Femur (tissue), 1 donor: ENCODE measurements around the gene CAST.

Source experiments
- DNase-seq: peaks from one replicate; pipeline ENCODE4 v3.0.0-alpha.2; 2017

Gene CAST

GRCh38 chr5:96751203-96752169 is 89.3 kb downstream of the CAST start:
- no peak for DNase-seq

- DNase-seq, result no peak
These were observed 90.3 kb downstream of the CAST start for GRCh38 chr5:96752341-96753016.

GRCh38 chr5:96753017-96753397 is 90.8 kb downstream of the CAST start:
- DNase-seq, result no peak

- DNase-seq, result no peak
These were observed 91.7 kb downstream of the CAST start for GRCh38 chr5:96753848-96754247.

- no peak for DNase-seq
These were observed 93.7 kb downstream of the CAST start for GRCh38 chr5:96755851-96756250.

- DNase-seq, result no peak
These were observed 94.8 kb downstream of the CAST start for GRCh38 chr5:96756985-96757384.

GRCh38 chr5:96758621-96759020 is 96.4 kb downstream of the CAST start:
- DNase-seq, result no peak

- DNase-seq, result no peak
These were observed 99.4 kb downstream of the CAST start for GRCh38 chr5:96761618-96762017.

- no peak for DNase-seq
These were observed 100.8 kb downstream of the CAST start for GRCh38 chr5:96763026-96763425.

- no peak for DNase-seq
These were observed 102.9 kb downstream of the CAST start for GRCh38 chr5:96765043-96765442.

- no peak for DNase-seq
These were observed 106.6 kb downstream of the CAST start for GRCh38 chr5:96768708-96769251.

GRCh38 chr5:96771395-96771794 is 109.2 kb downstream of the CAST start:
- DNase-seq, result no peak

- no peak for DNase-seq
These were observed 109.9 kb downstream of the CAST start for GRCh38 chr5:96772111-96772510.

GRCh38 chr5:96772542-96772941 is 110.4 kb downstream of the CAST start:
- DNase-seq, result no peak

- DNase-seq, result no peak
These were observed 112.9 kb downstream of the CAST start for GRCh38 chr5:96775050-96775449.

GRCh38 chr5:96775689-96776088 is 113.5 kb downstream of the CAST start:
- no peak for DNase-seq

GRCh38 chr5:96776621-96777020 is 114.4 kb downstream of the CAST start:
- DNase-seq, result no peak

GRCh38 chr5:96778409-96778808 is 116.2 kb downstream of the CAST start:
- DNase-seq, result no peak

GRCh38 chr5:96780626-96781025 is 118.5 kb downstream of the CAST start:
- no peak for DNase-seq

GRCh38 chr5:96781031-96781971 is 119.1 kb downstream of the CAST start:
- DNase-seq, result no peak

GRCh38 chr5:96783326-96783725 is 121.2 kb downstream of the CAST start:
- no peak for DNase-seq

- no peak for DNase-seq
These were observed 123.3 kb downstream of the CAST start for GRCh38 chr5:96785326-96786109.
